ENCODE measurements around the gene MAPRE2. TPM values are rescaled to one million over a fixed set of nuclear protein-coding genes. Genes with fewer than 3 reads are reported as not detected.
A peak's percentile ranks its signal among the peaks of the same experiment; 100 is the strongest.

MAPRE2 gene
- total RNA-seq, 4 donors from 2014 or later: 22.9 to 39.2 (median 35.8) TPM

DNA sequence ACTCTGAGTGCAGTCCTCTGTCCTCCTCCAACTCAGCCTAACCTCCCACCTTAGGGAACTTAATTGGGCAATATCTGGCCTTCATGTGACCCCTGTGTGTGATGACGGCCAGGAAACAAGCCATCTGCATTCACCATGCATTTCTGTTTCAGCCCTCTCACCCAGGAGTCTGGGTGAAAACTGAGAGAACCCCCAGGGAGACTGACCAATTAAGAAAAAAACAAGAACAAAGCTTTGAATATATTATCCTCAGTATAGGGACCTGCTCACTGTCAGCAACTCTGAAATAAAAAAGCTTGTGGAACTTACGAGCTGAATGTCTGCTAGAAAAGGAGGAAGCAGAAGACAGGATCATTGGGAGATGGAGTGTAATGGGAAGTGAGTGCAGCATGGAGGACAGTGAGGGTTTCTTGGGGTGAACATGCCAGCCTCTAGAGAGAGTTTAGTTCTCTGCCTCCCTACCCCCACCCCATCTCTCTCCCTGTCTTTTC lies 9.5 kb downstream of the MAPRE2 start:
- no peaks in the 10 kb centered on the region for H3K36me3 ChIP-seq
- no peak overlapping the region for H3K4me3 ChIP-seq
- WGBS, 2 donors (ENCODE audit: low coverage in 1 of 2): 18 to 25% methylated on average over 1 to 2 of the region's 2 CpGs
- H3K27me3 ChIP-seq: no peaks in the 10 kb centered on the region
- H3K9me3 ChIP-seq: no peaks in the 10 kb centered on the region
- TF ChIP-seq POLR2AphosphoS5 (IDR thresholded peaks at IDR 0.05): no peak
- no peak for TF ChIP-seq POLR2A (IDR thresholded peaks at IDR 0.05)
- TF ChIP-seq, protein P1, sequence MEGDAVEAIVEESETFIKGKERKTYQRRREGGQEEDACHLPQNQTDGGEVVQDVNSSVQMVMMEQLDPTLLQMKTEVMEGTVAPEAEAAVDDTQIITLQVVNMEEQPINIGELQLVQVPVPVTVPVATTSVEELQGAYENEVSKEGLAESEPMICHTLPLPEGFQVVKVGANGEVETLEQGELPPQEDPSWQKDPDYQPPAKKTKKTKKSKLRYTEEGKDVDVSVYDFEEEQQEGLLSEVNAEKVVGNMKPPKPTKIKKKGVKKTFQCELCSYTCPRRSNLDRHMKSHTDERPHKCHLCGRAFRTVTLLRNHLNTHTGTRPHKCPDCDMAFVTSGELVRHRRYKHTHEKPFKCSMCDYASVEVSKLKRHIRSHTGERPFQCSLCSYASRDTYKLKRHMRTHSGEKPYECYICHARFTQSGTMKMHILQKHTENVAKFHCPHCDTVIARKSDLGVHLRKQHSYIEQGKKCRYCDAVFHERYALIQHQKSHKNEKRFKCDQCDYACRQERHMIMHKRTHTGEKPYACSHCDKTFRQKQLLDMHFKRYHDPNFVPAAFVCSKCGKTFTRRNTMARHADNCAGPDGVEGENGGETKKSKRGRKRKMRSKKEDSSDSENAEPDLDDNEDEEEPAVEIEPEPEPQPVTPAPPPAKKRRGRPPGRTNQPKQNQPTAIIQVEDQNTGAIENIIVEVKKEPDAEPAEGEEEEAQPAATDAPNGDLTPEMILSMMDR (IDR thresholded peaks at IDR 0.05): no peak
- TF ChIP-seq EP300 (IDR thresholded peaks at IDR 0.05): no peak
- peak overlapping the region; percentile 8 to 65 (median 36) for H3K27ac ChIP-seq
- H3K4me1 ChIP-seq: peaks cover 3 to 52% (median 23%) of the 10 kb centered on the region in 3 donors
- peak; percentile 74 for ATAC-seq

DNA sequence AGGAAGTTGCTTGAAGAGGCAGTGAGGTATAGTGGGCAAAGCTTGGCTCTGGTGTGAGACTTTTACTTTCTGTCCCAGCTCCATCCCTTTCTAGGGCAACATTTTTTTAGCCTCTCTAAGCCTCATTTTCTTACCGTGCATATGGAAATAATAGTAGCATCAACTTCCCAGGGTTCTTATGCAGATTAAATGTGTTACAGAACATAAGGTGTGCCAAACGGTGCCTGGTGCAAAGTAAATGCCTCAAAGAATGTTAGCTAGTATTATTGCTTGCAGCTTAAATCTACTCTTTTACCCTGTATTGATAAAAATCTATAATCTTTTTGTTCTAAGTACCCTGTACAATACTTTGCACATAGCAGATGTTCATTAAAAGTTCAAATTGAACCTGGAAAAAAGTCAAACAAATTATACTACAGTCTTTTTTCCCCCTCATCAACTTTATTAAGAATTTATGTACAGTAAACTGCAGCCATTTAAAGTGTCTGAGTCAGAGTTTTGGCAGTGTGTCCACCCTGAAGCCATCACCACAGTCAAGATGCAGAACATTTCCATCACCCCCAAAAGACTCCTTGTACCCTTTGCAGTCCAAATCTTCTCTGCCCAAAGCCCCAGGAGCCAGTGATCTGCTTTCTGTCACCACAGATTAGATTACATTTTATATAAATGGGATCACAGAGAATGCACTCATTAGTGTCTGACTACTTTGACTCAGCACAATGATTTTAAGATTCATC lies 10.6 kb downstream of the MAPRE2 start:
- TF ChIP-seq POLR2AphosphoS5 (IDR thresholded peaks at IDR 0.05) (no peak), EP300 (IDR thresholded peaks at IDR 0.05) (no peak), POLR2A (IDR thresholded peaks at IDR 0.05) (no peak)
- TF ChIP-seq, protein P1 (IDR thresholded peaks at IDR 0.05): no peak

DNA sequence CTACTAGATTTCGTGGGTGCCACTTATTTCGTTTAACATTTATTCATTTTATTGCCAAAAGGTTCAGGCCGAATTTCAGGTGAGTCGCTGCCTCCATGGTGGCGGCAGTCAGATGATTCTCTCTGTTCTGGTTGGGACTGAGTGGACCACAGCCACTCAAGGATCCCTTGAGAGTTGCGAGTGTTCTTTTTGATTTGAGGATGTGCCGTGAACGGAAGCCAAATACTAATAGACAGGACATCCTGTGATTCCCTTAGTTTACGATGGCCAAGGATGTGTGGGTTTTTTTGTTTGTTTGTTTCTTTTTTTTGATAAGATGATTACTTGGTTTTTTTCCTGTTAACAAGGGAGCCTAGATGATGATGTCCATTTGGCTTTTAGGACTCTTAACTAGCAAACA lies 13.2 kb downstream of the MAPRE2 start:
- no peak for ATAC-seq
- Histone ChIP-seq H3K4me1 (peaks cover 0 to 62% (median 24%) of the 10 kb centered on the region in 3 donors), H3K27ac (no peak overlapping the region), H3K36me3 (no peaks in the 10 kb centered on the region), H3K4me3 (no peak overlapping the region), H3K9me3 (no peaks in the 10 kb centered on the region), H3K27me3 (no peaks in the 10 kb centered on the region)
- 86 to 87% methylated on average over 4 to 9 of the region's 9 CpGs for WGBS, 2 donors (ENCODE audit: low coverage in 1 of 2)
- no peak for TF ChIP-seq EP300 (IDR thresholded peaks at IDR 0.05)
- TF ChIP-seq, protein P1 (IDR thresholded peaks at IDR 0.05): no peak
- no peak for TF ChIP-seq POLR2AphosphoS5 (IDR thresholded peaks at IDR 0.05)
- no peak for TF ChIP-seq POLR2A (IDR thresholded peaks at IDR 0.05)

More for the DNA sequence above, 10.6 kb downstream of the MAPRE2 start:
- Histone ChIP-seq H3K27ac (peak overlapping the region in 3 of 4 donors; percentile 36 to 65 (median 37)), H3K9me3 (no peaks in the 10 kb centered on the region), H3K4me3 (no peak overlapping the region), H3K27me3 (no peaks in the 10 kb centered on the region), H3K36me3 (no peaks in the 10 kb centered on the region), H3K4me1 (peaks cover 3 to 45% (median 23%) of the 10 kb centered on the region in 3 donors)
- no peak for ATAC-seq
- 69 to 70% methylated on average over 2 of the region's 2 CpGs for WGBS, 2 donors (ENCODE audit: low coverage in 1 of 2)

DNA sequence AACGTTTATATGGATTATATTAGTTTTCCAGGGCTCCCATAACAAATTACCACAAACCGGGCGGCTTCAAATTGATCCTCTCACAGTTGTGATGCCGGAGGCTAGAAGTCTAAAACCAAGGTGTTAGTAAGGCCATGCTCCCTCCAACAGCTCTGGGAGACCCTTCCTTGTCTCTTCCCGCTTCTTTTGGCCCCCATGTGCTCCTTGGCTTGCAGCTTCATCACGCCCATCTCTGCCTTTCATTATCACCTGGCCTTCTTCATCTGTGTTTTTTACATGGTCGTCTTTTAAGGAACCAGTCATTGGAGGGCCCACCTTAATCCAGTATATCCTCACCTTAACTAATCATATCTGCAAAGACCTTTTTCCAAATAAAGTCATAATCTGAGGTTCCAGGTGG lies 13.9 kb downstream of the MAPRE2 start:
- peaks cover 0 to 62% (median 23%) of the 10 kb centered on the region in 3 donors for H3K4me1 ChIP-seq
- TF ChIP-seq POLR2AphosphoS5 (IDR thresholded peaks at IDR 0.05) (no peak), POLR2A (IDR thresholded peaks at IDR 0.05) (no peak), EP300 (IDR thresholded peaks at IDR 0.05) (no peak)
- TF ChIP-seq, protein P1 (IDR thresholded peaks at IDR 0.05): no peak
- no peaks in the 10 kb centered on the region for H3K9me3 ChIP-seq
- no peak for ATAC-seq
- 92% methylated on average over 6 to 7 of the region's 7 CpGs for WGBS, 2 donors (ENCODE audit: low coverage in 1 of 2)
- H3K27ac ChIP-seq: no peak overlapping the region
- H3K36me3 ChIP-seq: no peaks in the 10 kb centered on the region
- no peaks in the 10 kb centered on the region for H3K27me3 ChIP-seq
- H3K4me3 ChIP-seq: no peak overlapping the region

DNA sequence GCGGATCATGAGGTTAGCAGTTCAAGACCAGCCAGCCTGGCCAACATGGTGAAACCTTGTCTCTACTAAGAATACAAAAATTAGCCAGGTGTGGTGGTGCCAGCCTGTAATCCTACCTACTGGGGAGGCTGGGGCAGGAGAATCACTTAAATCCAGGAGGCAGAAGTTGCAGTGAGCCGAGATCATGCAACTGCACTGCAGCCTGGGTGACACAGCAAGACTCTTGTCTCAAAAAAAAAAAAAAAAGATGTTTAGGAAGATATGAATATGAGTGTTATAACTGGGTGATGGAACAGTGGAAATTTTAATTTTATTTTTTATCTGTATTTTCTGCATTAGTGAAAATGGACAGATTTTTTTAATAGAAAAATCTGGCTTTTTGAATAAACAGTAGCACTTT lies 14.5 kb downstream of the MAPRE2 start:
- TF ChIP-seq, protein P1 (IDR thresholded peaks at IDR 0.05): no peak
- TF ChIP-seq POLR2A (IDR thresholded peaks at IDR 0.05): no peak
- TF ChIP-seq EP300 (IDR thresholded peaks at IDR 0.05): no peak
- no peak for TF ChIP-seq POLR2AphosphoS5 (IDR thresholded peaks at IDR 0.05)
- ATAC-seq: no peak
- Histone ChIP-seq H3K4me1 (peaks cover 0 to 60% (median 17%) of the 10 kb centered on the region in 3 donors), H3K36me3 (no peaks in the 10 kb centered on the region), H3K27me3 (no peaks in the 10 kb centered on the region), H3K27ac (no peak overlapping the region), H3K4me3 (no peak overlapping the region), H3K9me3 (no peaks in the 10 kb centered on the region)
- WGBS, 2 donors (ENCODE audit: low coverage in 1 of 2): 92% methylated on average over 1 of the region's 2 CpGs; no CpG with 5 or more reads in 1 of the 2 donors

Measured in gastroesophageal sphincter (tissue), 4 donors.